SKM-1 (cell line): ENCODE measurements around the gene JCAD.

Source experiments
- DNase-seq: peaks from one replicate; lab custom pipeline; 2025; ENCODE audit not compliant: unreplicated experiment; lab: John Stamatoyannopoulos, UW

The JCAD gene

DNA sequence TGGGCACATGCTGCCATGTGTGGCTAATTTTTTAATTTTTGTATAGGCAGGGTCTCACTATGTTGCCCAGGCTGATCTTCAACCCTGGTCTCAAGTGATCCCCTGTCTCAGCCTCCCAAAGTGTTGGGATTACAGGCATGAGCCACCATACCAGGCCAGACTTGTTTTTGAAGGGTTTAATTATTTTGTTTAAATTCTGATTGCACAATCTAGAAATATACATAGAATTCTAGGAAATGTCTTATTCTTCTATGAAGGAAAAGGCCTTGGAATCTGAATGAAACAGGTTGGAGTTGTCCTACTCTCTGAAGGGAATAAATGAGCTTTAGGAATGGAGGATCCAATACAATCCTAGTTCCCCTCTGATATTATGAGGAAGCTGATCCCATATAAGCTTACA is 15.5 kb upstream of the JCAD start:
- no peak for DNase-seq

DNA sequence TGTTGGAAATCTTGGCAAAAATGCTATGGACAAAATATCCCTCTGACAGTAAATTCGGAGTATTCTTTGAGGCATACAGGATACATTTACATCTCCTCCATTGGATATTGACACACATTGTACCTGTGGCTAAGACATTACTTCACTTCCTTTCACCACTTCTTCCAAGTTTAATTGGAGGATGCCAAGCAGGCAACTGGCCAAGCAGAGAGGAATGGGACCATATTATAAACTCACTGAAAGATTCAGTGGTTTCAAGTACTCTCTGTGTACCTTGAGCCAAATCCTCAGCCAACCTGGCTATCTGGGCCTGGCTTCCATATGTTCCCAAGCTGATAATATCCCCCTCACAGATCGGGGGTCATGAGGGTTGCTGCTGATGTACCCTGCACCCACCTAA is 14.7 kb upstream of the JCAD start:
- no peak for DNase-seq

DNA sequence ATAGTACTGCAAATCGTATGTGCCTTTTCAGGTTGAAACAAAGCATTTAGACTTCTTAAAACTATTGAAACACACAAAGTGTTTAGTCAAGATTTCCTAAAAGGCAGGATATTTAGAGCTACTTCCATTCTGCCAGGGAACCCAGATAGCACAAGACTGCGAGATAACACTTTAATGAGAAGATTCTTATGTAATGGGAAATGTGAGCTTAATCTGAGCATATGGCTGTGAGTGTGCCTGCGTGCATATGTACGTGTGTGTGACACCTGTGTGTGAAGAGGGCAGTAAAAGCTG is 14.3 kb upstream of the JCAD start:
- DNase-seq = no peak

GRCh38 chr10:30073045-30073766 is 13.8 kb upstream of the JCAD start:
- no peak for DNase-seq

DNA sequence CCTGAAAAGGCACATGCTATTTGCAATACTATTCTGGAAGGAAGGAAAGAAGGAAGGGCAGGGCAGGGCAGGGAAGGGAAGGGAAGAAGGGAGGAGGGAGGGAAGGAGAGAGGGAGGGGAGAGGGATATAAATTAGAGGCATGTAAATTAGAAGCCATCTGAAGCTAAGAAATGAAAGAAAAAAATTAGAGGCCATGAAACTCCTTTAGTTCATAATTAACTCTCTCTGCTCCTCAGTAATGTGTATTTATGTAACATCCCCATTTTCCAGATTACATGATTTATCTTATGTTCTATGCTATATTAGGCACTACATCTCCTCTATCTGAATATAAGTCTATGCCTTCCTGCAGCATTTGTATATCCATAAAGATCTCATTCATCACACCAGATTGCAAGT is 12.7 kb upstream of the JCAD start:
- DNase-seq = no peak

GRCh38 chr10:30070001-30070685 is 10.8 kb upstream of the JCAD start:
- no peak for DNase-seq

DNA sequence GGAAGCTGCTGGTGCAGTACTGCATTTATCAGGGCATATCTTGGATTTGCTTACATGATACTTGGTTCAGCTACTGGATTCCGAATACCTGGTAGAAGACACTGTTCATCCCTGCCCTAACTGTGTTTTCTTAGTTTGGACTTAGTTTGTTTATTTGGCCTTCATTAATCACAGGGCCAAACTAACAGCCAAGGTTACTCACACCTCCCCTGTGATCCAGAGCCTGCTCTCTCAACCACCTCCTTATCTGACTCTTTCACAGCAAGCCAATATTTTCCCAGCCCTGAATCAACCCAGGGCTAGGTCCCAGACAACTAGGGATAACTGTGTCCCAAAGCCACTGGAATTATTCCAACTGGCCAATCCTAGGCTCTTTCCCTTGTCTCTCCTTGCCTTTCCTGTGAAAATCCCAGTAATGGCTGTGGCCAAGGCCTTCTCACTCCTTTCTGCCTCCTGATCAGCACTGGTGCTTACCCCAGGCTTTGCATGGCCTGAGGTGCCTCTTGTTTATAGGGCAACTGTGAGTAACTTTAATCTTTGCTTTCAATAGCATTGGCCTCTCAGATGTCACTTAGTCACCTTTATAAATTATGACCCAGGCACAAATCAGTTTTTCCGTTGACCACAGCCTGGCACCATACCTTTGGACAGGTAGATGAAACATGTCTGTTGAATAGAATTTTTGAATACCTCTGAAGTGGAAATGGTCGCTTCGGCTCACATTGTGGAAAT is 9.3 kb upstream of the JCAD start:
- no peak for DNase-seq

GRCh38 chr10:30063099-30063498 is 3.7 kb upstream of the JCAD start:
- no peak for DNase-seq

GRCh38 chr10:30062582-30062981 is 3.2 kb upstream of the JCAD start:
- DNase-seq = no peak

DNA sequence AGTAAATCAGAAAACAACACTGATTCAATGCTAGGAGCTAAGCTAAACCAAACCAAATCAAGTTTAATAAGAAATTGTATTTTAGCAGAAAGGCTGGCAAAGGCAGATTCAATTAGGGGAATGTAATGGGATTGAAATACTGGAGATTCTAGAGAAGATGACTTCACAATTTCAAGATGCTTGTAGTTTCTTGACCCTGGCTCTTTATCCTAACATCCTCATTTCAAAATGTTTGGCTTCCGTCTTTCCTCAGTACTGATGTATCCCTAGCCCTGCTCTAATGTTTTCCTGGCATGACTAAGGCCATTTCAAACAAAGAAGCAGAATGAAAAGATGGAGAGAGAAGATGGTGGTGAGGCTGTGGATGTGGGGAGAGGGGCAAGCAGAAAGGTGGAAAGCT is 2.7 kb upstream of the JCAD start:
- DNase-seq = no peak

DNA sequence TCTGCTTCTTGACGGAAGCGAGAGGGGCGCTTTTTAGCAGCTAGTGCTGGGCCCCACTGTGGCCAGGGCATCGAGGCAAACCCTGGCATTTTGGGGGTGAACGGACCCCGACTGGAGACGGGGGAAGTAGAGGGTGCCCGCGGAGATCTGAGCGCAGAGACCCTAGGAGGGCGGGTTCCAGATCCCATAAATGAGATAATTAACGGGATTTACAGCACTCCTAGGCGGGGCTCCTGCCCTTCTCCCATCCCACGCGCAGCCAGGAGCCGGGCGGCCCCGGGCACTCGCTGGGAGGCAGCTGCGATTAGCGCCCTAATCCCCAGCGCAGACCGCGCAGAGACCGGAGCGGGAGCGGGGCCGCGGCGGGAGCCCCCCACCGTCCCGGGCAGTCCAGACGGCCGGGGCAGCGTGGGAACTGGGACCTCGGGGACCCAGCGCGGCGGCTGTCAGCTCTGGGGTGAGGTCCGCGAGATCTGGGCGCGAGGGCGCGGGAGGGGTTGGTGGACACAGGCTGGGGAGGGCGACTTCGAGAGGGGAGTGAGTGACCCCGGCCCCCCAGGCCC is 735 bp downstream of the JCAD start:
- DNase-seq = no peak

DNA sequence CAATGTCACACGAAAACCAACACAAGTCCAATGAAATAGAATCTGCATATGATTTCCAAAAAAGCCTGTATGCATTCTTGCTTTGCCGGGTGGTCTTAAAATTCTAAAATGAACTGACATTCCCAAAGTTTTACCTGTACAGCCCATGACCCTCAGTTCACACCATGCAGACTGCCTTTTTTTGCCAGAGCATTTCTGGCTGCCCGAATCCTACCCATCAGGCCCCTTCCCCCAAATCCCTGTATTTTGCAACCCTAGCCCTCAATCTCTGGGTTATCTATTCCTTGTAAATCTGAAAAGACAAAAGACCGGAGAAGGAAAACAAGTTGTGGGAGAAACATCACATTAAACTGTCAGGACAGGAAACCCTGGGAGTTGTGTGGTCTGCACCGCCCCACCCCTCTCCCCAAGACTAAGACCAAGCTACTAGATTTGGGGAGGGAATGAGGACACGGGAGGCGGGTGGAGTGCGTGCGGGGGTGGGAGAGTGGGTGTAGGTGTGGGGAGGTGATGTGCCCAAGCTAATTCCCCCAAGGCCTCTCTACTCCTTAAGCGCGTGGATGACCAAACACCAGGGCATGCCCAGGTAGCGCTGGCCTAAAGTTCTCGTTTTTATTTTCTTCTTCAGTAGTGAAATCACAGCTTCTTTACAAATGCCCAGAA is 1.4 kb downstream of the JCAD start:
- no peak for DNase-seq

DNA sequence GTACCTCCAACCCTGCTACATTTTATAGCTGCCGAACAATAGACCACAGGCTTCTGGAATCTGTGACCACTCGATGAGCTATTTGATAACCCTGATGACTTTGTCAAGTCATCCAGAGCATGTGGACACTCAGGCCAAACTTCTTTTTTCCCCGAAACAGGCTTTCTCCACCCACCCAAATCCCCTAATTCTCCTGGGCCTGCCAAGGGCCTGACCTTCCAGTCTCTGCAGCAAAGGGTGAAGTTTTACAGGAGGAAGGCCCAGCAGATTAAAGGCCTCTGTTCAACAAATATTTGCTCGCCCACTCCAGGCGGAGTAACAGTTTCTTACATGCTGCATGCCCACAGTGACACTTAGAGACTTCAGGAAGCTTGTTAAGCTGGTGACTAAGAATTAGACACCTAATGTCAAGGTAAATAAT is 2.0 kb downstream of the JCAD start:
- no peak for DNase-seq

GRCh38 chr10:30056767-30057355 is 2.5 kb downstream of the JCAD start:
- DNase-seq = no peak

- no peak for DNase-seq
Measured at GRCh38 chr10:30056281-30056680, 3.1 kb downstream of the JCAD start.

- no peak for DNase-seq
Measured at GRCh38 chr10:30055226-30055662, 4.1 kb downstream of the JCAD start.

DNA sequence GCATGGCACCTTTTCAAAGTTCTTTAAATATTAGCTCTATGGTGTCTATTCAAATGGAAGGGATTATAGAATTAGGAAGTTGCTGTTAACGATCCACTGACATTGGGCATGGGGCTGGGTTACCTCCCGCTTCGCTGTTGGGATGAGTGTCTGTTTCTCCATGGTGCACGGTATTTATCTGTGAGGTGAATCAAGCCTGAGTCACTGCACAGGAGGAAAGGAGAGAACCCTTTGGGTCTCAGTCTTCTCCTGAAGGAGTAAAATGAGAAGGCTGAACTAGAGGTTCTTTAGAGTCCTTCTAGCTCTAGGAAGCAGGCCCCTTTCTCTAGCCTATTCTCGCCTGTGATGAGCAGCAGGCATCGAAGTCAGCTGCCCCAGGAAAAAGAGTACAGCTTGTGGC is 7.3 kb downstream of the JCAD start:
- DNase-seq = no peak

DNA sequence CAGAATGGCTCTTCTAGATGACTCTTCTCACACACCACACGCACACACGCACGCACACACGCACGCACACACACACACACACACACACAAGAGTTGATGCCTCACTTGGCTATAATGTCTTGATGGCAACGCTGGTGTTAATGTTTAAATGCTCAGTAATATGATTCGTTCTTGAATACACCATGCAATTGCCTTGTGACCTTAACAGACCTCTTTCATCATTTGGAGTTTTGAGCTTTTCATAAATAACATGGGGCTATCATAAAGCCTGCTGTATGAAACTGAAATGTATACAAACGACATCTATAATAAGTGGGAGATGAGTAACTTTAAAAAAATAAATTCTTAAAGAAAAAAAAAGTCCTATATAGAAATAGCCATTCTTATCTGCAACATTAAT is 8.2 kb downstream of the JCAD start:
- no peak for DNase-seq

DNA sequence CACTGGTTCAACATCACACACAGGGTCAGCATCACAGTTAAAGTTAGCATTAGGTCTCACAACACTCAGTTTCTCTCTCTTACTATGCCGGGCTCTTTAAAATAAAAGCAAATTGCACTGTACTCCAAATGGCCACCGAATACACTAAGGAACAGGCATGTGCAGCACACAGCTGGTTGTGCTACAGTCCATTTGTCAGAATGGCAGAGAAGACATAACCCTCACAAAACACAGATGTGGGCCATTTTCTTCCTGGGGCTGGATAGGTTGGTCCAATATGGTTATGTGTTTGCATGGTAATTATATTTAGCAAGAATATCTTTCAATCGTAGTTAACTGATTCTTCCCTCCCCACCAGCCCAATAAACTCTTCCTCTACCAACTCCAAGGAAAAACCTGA is 9.0 kb downstream of the JCAD start:
- no peak for DNase-seq

DNA sequence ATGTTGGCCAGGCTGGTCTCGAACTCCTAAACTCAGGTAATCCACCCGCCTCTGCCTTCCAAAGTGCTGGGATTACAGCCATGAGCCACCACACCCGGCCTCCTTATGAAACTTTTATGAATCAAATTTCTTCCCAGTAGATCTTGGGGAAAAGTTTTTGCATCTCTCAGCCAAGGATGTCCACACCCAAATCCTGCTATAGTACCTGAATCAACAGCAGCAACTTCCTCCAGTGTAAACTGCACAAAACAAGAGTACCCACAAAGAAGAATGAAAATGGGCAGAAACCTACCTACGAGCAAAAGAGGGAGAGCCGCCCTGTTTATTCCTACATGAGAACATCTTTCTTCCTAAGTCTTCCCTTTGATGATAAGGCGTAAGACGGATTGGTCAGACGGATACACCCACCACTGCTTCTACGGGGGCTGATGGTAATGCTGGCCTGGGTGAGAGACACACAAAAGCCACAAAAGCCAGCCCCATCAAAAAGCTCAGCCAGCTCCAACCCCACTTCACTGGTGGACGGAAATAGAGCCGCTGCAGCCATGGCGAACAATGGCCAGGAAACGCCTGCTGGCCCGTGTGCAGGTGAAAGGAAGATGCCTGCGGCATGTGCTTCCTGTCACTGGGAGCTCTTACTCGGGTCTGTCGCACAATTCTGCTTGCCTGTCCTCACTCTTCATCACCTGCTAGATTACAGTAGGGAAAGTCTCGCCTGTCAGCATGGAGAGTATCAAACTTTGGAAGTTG is 10.4 kb downstream of the JCAD start:
- no peak for DNase-seq
